B cell (primary cell): ENCODE results near the gene SDC1. TPM values are rescaled to one million over a fixed set of nuclear protein-coding genes. Genes with fewer than 3 reads are reported as not detected.

Source experiments
- ATAC-seq: fragments of 200-7000 bp; cut with Tn5 transposase; one replicate; pipeline ENCODE4 v1.10.0; 2021; ENCODE audit warnings: low read depth, mild to moderate bottlenecking, moderate number of reproducible peaks, moderate library complexity
- CTCF ChIA-PET: fragments of 350-600 bp; sonication (Branson Sonifier 250); formaldehyde crosslinking; loops from one replicate; lab custom pipeline; 2021; ENCODE audit warnings: antibody characterized with exemption, inconsistent platforms; lab: Charles Lee
- POLR2A ChIA-PET: fragments of 350-600 bp; sonication (Branson Sonifier 250); formaldehyde crosslinking; loops from one replicate; lab custom pipeline; 2021; ENCODE audit warnings: antibody characterized with exemption; lab: Charles Lee
- DNase-seq: peaks from one replicate; pipeline ENCODE4 v3.0.0; 2013
- H2AFZ ChIP-seq: 2 replicates; pipeline ENCODE4 v1.6.1; 2012; ENCODE audit warnings: mild to moderate bottlenecking, low read depth, low read length; ENCODE audit not compliant: insufficient read depth, poor library complexity, severe bottlenecking
- H3K27ac ChIP-seq, 2 donors: 1 replicate in 1 of 2; 2 replicates in 1 of 2; pipeline ENCODE4 v1.5.1; 2012 to 2013; ENCODE audit warnings: low read length in 2 of 2, mild to moderate bottlenecking in 2 of 2, moderate library complexity in 1 of 2
- H3K27me3 ChIP-seq, 4 experiments: fragments of 200-600 bp in 1 of 4; sonication (generic) in 1 of 4; replicated peaks in 1 of 4; 1 replicate in 2 of 4; 2 replicates in 2 of 4; pipeline versions ENCODE4 v1.6.1 to v1.7.0; 2013 to 2016; ENCODE audit warnings: low read length in 3 of 4, mild to moderate bottlenecking in 2 of 4, mixed read lengths in 1 of 4, moderate library complexity in 1 of 4; ENCODE audit not compliant: insufficient read depth in 4 of 4, control insufficient read depth in 3 of 4; ENCODE audit errors: control extremely low read depth in 1 of 4
- H3K36me3 ChIP-seq, 2 experiments: replicated peaks in 1 of 2; 1 replicate in 1 of 2; 2 replicates in 1 of 2; pipeline versions ENCODE4 v1.6.1 to v1.7.1; 2013; ENCODE audit warnings: low read length in 1 of 2; ENCODE audit not compliant: insufficient read depth in 2 of 2, control insufficient read depth in 1 of 2; ENCODE audit errors: control extremely low read depth in 1 of 2, extremely low read depth in 1 of 2
- H3K4me1 ChIP-seq, 2 donors: fragments of 200-600 bp in 1 of 2; sonication (generic) in 1 of 2; 1 replicate in 1 of 2; 2 replicates in 1 of 2; pipeline versions ENCODE4 v1.5.1 to v1.6.1; 2013 to 2017; ENCODE audit warnings: low read length in 2 of 2; ENCODE audit not compliant: control insufficient read depth in 2 of 2, insufficient read depth in 2 of 2
- H3K4me2 ChIP-seq: replicated peaks from 2 replicates; pipeline ENCODE3; 2012; ENCODE audit warnings: mild to moderate bottlenecking, low read depth, low read length; ENCODE audit not compliant: poor library complexity, severe bottlenecking
- H3K4me3 ChIP-seq, 5 experiments: fragments of 200-600 bp in 1 of 5; sonication (generic) in 1 of 5; 1 replicate in 3 of 5; 2 replicates in 2 of 5; pipeline versions ENCODE4 v1.5.1 to v1.7.0; 2011 to 2016; ENCODE audit warnings: low read length in 4 of 5, mild to moderate bottlenecking in 4 of 5, low read depth in 2 of 5, control low read depth in 1 of 5, moderate library complexity in 1 of 5; ENCODE audit not compliant: insufficient read depth in 1 of 5; ENCODE audit errors: control extremely low read depth in 1 of 5, extremely low read depth in 1 of 5
- H3K79me2 ChIP-seq: fragments of 200-600 bp; sonication (generic); one replicate; pipeline ENCODE4 v1.6.0; 2016; ENCODE audit warnings: low read length; ENCODE audit not compliant: control insufficient read depth, insufficient read depth
- H3K9ac ChIP-seq: fragments of 200-600 bp; sonication (generic); 2 replicates; pipeline ENCODE4 v1.6.1; 2017; ENCODE audit warnings: mild to moderate bottlenecking, low read length, moderate library complexity
- H3K9me3 ChIP-seq, 3 donors: one replicate each; pipeline versions ENCODE4 v1.6.1 to v1.7.1; 2013; ENCODE audit warnings: low read length in 2 of 3; ENCODE audit not compliant: control insufficient read depth in 2 of 3, insufficient read depth in 1 of 3; ENCODE audit errors: control extremely low read depth in 1 of 3
- H4K20me1 ChIP-seq: 2 replicates; pipeline ENCODE4 v1.6.0; 2012; ENCODE audit warnings: mild to moderate bottlenecking, low read length; ENCODE audit not compliant: insufficient read depth, control insufficient read depth, poor library complexity, severe bottlenecking
- H3K27ac Mint-ChIP-seq: one replicate; pipeline ENCODE4 v1.8.0; 2021; ENCODE audit warnings: mixed read lengths
- H3K27me3 Mint-ChIP-seq: one replicate; pipeline ENCODE4 v1.8.0; 2021; ENCODE audit warnings: mixed read lengths
- H3K4me1 Mint-ChIP-seq: one replicate; pipeline ENCODE4 v1.8.0; 2021; ENCODE audit warnings: mixed read lengths
- H3K4me3 Mint-ChIP-seq: one replicate; pipeline ENCODE4 v1.8.0; 2021; ENCODE audit warnings: mixed read lengths
- H3K9me3 Mint-ChIP-seq: one replicate; pipeline ENCODE4 v1.8.0; 2022; ENCODE audit warnings: mixed read lengths; ENCODE audit not compliant: insufficient read depth
- EZH2 ChIP-seq: IDR thresholded peaks from 2 replicates; pipeline ENCODE4 v1.6.1; 2012; ENCODE audit warnings: borderline replicate concordance, low read depth, mild to moderate bottlenecking, moderate library complexity, low read length; ENCODE audit not compliant: insufficient read depth, poor library complexity, severe bottlenecking
- WGBS: methylation state at CpG from one replicate; pipeline ENCODE4 v1.1.5; 2013; ENCODE audit warnings: missing lambda C conversion rate; ENCODE audit not compliant: insufficient coverage; 5-methylcytosine and 5-hydroxymethylcytosine counted together
- intact Hi-C: fragments of 100-400 bp; cut with micrococcal nuclease; formaldehyde crosslinking; loops from one replicate; pipeline ENCODE4 v1.10.0; 2022
- polyA plus RNA-seq: library from polyadenylated mRNA; depleted of rRNA; stranded (reverse); fragments of >200 nt; gene quantifications from 2 replicates; pipeline ENCODE4 v1.2.3, GENCODE V29; 2012
- total RNA-seq, 2 donors: library from RNA; stranded (reverse); fragments of 120-200 nt in 1 of 2; gene quantifications; 1 replicate in 1 of 2; 2 replicates in 1 of 2; pipeline versions ENCODE4 v1.2.3 to v1.2.4, GENCODE V29; 2013 to 2022
- TF ChIP-seq, protein P1 (sequence below): fragments of 200-600 bp; IDR thresholded peaks from one replicate; pipeline ENCODE4 v1.8.0; 2022; ENCODE audit warnings: antibody characterized with exemption, mild to moderate bottlenecking

The SDC1 gene
- total and polyA plus RNA-seq, 2 donors (not counting 1 experiment from before 2014, with no cell fraction given): 0.22 TPM; not detected in 1

DNA sequence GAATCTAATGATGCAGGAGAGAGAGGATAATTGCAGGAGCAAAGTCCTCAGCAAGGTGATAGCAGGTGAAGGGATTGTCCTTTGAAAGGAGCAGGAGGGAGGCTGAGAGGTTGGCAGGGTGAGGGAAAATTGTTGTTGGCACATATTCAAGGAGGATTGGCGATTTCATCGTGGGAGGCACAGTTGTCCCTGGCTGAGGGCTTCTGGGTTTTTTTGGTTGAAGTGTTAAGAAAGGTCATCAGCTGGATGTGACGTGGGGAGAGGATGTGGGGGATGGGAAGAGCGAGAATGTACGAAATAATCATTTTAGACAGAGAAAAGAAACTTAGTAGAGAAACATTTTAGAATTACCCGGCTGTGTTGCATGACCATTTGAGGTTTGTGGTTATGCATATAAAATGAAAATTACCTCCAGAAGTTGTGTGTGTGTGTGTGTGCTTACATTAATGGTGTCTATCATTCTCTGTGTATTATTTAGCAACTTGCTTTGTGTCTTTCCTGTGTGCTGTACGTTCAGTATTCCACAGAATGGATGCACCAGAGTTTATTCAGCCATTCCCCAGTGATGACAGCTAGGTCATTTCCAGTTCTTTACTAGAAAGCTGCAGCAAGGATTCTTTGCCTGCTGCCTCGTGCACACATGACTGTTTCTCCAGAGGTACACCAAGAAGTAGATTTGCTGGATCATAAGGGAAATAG lies 67.6 kb downstream of the SDC1 start:
- H3K36me3 ChIP-seq: no peaks in the 10 kb centered on the region
- peaks cover 0 to 9% (median 3%) of the 10 kb centered on the region in 4 experiments for H3K27me3 ChIP-seq
- no peaks in the 10 kb centered on the region for H3K79me2 ChIP-seq
- H3K27me3 Mint-ChIP-seq: peaks cover 24% of the 10 kb centered on the region
- TF ChIP-seq, protein P1, sequence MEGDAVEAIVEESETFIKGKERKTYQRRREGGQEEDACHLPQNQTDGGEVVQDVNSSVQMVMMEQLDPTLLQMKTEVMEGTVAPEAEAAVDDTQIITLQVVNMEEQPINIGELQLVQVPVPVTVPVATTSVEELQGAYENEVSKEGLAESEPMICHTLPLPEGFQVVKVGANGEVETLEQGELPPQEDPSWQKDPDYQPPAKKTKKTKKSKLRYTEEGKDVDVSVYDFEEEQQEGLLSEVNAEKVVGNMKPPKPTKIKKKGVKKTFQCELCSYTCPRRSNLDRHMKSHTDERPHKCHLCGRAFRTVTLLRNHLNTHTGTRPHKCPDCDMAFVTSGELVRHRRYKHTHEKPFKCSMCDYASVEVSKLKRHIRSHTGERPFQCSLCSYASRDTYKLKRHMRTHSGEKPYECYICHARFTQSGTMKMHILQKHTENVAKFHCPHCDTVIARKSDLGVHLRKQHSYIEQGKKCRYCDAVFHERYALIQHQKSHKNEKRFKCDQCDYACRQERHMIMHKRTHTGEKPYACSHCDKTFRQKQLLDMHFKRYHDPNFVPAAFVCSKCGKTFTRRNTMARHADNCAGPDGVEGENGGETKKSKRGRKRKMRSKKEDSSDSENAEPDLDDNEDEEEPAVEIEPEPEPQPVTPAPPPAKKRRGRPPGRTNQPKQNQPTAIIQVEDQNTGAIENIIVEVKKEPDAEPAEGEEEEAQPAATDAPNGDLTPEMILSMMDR: no peak
- TF ChIP-seq EZH2: no peak
- ChIA-PET POLR2A (no interaction called here), CTCF (no interaction called here)
- H3K9ac ChIP-seq: no peak overlapping the region
- no peaks in the 10 kb centered on the region for H3K4me1 Mint-ChIP-seq
- no peak overlapping the region for H3K4me3 Mint-ChIP-seq
- H3K27ac Mint-ChIP-seq: no peak overlapping the region
- H4K20me1 ChIP-seq: no peaks in the 10 kb centered on the region
- H2AFZ ChIP-seq: no peak overlapping the region
- DNase-seq (no peak), ATAC-seq (no peak)
- no peaks in the 10 kb centered on the region for H3K9me3 ChIP-seq
- no peak overlapping the region for H3K4me3 ChIP-seq
- no peak overlapping the region for H3K27ac ChIP-seq
- no peaks in the 10 kb centered on the region for H3K9me3 Mint-ChIP-seq
- intact Hi-C loops: no loop called here
- no peaks in the 10 kb centered on the region for H3K4me1 ChIP-seq
- no peak overlapping the region for H3K4me2 ChIP-seq
- 63% methylated on average over 6 of the region's 8 CpGs for WGBS

DNA sequence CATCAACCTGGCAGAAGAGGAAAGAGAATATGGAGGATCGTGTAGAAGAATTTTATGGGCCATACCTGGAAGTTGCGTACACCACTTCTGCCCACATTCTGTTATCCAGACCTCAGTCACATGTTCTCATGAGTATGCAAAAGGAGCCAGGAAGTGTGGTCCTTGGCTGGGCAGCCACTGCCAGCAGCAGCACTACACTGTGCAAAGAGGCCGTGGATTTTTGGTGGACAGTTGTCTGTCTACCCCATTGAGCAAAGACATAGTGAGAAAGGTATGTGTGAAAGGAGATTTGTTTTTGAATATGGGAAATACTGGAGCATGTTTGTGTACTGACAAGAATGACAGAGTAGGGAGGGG lies 68.1 kb downstream of the SDC1 start:
- no peaks in the 10 kb centered on the region for H3K4me1 Mint-ChIP-seq
- no peaks in the 10 kb centered on the region for H3K36me3 ChIP-seq
- no peak overlapping the region for H3K4me3 ChIP-seq
- H3K4me1 ChIP-seq: no peaks in the 10 kb centered on the region
- H3K9ac ChIP-seq: no peak overlapping the region
- H4K20me1 ChIP-seq: no peaks in the 10 kb centered on the region
- no peak overlapping the region for H2AFZ ChIP-seq
- H3K9me3 ChIP-seq: no peaks in the 10 kb centered on the region
- H3K27ac Mint-ChIP-seq: no peak overlapping the region
- H3K4me3 Mint-ChIP-seq: no peak overlapping the region
- no peak overlapping the region for H3K4me2 ChIP-seq
- TF ChIP-seq, protein P1: no peak
- no peak for TF ChIP-seq EZH2
- ATAC-seq: no peak
- ChIA-PET CTCF (no interaction called here), POLR2A (no interaction called here)
- intact Hi-C loops: no loop called here
- peaks cover 0 to 9% (median 3%) of the 10 kb centered on the region in 4 experiments for H3K27me3 ChIP-seq
- peaks cover 24% of the 10 kb centered on the region for H3K27me3 Mint-ChIP-seq
- H3K79me2 ChIP-seq: no peaks in the 10 kb centered on the region
- no peak overlapping the region for H3K27ac ChIP-seq
- WGBS: 93% methylated on average over 2 of the region's 3 CpGs
- DNase-seq: no peak
- H3K9me3 Mint-ChIP-seq: no peaks in the 10 kb centered on the region
